GM21360 (cell line): Measurements from ENCODE around the gene NOL9.

Experiments used
- ATAC-seq: cut with Tn5 transposase; IDR thresholded peaks from one replicate; pipeline ENCODE4 v1.9.1; 2021; ENCODE audit warnings: mild to moderate bottlenecking, moderate library complexity; ENCODE audit not compliant: unreplicated experiment

The NOL9 gene

DNA sequence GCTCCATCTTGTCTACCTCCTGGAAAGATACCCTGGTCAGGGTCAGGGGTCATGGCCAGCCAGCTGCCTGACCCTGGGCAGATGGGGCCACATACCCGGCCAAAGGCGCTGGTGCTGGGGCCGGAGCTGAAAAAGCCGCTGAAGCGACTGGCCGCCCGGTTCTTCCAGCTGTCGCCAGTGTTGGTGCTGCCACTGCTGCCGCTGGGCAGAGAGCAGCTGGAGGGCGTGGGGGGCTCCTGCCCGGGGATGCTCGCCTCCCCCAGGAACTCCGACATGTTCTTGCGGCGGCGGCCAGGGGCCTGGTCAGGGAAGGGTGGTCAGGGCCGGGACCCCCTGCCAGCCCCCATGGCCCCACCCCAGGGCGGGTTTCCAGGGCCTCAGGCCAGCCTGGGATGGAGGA lies 81.2 kb downstream of the NOL9 start:
- no peak for ATAC-seq

- ATAC-seq: no peak
Observed at GRCh38 chr1:6472391-6472790, 81.9 kb downstream of the NOL9 start.

DNA sequence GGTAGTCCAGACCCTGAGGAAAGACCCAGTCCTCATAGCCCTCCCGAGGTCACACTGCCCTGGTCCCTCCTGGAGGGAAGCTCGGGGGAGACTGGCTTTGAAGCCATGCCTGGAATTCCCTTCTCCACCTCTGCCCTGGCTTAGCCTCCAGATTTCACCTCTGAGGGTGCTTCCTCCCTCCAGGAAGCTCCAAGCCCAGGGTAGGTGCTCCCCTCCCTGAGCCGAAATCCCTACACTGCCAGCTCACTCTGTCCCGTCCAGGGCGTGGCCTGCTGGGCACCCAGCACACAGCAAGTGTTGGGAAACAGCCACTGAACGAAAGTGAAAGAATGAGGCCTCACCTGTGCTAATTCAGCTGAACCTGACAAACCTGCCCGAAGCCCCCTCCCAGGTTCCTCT lies 82.3 kb downstream of the NOL9 start:
- ATAC-seq: no peak
